ENCODE data around the gene REEP6.
A peak's percentile ranks its signal among the peaks of the same experiment; 100 is the strongest.
"Not testable (repeated sequence)": the region's sequence is repeated elsewhere in the genome, so short reads cannot be mapped to it uniquely, and the experiment has no call there.

Gene REEP6

DNA sequence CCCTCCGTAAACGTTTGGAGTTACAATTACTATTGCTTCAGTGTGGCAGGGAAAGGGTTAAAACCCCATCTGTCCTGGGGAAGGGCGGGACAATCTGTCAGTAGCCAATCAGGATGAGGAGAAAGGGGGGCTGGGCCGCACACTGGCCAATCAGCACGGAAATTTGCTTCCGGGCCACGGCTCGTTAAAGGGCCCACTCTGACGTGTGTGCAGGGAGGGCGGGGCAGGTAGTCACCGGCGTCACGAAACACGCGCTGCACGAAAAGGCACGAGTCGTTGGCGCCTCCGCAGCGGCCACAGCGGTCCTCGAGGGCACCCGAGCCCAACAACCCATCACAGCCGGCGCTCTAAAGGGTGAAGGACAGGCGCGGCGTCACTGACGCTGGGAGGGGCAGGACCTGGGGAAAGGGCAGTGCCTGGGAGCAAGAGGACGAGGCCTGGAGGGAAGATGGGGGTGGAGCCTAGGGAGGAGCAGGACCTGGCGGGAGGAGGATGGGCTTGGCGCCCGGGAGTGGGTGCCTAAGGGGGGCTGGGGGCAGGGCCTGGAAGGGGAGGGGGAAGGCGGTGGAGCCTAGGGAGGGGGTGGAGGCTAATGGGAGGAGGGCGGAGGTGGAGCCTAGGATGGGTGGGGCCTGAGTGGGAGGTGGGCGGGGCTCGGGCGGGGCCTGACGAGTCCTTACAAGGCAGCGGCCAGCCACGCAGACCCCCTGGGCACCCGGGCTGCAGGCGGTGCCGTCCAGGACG, 17.0 kb downstream of the REEP6 start:
- peak; percentile 74 to 86 for DNase-seq (ENCODE audit: low read depth in 2 of 2)

DNA sequence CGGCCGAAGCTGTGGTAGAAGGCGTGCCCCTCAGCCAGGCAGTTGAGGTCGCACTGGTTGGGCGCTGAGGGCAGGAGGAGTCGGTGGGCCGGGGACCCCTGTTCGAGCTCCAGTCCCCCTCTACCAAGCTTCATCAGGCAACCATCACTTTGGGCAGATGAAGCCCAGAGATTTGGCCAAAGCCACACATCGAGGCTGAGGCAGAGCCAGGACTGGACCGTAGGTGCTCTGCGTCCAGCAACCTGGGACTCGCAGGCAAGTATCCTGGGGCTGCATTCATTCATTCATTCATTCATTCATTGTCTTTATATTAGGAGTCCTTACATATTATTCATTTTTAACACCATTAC, 17.5 kb downstream of the REEP6 start:
- DNase-seq (ENCODE audit: low read depth in 2 of 2), result no peak

DNA sequence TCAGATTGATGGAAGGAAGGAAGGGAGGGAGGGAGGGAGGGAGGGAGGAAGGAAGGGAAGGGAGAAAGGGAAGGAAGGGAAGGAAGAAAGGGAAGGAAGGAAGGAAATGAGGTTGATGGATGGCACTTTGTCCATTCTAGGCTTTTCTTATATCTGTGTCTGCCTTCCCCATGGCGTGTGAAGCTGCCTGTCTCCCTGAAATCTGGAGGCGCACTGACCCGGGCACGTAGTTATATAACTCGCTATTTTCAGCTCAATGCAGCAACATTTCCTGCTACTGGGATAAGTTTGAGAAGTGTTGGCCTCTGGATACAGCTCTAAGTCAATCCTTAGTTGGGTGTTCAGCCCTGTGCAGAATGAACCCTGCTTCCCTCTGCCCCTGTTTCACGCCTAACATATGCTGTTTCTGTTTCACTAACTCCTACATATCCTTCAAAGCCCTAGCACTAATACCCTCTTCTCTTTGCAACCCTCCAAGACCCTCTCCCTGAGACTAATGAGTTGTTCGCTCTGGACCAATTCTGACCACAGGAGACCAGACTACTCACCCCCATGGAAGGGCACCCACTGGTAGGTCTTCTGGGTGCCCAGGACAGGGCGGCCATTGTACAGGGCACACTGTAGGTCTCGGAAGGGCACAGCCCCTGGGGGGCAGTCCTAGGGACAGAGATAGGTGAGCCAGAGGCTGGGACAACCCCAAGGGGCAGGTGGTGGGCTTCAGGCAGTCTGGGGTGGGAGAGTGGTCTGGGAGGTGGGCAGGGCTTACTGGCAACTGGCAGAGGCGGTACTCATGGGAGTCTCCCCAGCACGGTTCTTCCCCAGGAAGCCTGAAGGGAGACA, 18.8 kb downstream of the REEP6 start:
- no peak for DNase-seq (ENCODE audit: low read depth in 2 of 2)

DNA sequence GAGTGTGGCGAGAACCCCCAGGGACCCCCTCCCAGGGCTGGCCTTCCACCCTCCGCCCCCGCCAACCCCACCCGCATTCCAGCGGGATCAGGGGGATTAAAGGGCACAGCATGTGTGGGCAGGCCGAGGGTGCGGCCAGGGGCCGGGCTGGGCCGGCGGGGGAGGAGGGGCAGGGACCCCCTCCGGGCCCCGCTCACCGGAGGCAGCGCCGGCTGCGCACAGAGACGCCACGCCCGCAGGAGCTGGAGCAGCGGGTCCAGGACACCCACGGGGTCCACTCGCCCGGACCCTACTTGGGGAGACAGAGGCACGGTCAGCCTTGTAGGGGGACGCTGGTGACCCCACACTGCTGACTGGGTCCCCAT, 19.4 kb downstream of the REEP6 start:
- DNase-seq (ENCODE audit: low read depth in 2 of 2), result no peak

DNA sequence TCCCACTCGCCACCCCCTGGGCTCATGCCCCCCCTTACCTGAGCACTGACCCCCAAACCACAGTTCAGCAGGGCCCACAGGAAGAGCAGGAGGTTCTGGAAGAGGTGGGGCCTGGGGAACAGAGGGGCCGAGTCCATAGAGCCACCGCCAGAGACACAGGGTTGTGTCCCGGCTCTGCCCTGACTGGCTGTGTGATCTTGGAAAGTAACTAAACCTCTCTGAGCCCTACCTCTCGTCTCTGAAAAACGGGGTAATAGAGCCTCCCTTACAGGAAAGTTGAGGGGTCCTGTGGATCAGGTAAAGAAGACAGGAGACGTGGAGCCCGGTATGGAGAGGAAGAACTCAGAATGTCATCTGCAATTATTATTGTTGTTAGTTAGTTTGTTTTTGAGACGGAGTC, 19.8 kb downstream of the REEP6 start:
- no peak for DNase-seq (ENCODE audit: low read depth in 2 of 2)

DNA sequence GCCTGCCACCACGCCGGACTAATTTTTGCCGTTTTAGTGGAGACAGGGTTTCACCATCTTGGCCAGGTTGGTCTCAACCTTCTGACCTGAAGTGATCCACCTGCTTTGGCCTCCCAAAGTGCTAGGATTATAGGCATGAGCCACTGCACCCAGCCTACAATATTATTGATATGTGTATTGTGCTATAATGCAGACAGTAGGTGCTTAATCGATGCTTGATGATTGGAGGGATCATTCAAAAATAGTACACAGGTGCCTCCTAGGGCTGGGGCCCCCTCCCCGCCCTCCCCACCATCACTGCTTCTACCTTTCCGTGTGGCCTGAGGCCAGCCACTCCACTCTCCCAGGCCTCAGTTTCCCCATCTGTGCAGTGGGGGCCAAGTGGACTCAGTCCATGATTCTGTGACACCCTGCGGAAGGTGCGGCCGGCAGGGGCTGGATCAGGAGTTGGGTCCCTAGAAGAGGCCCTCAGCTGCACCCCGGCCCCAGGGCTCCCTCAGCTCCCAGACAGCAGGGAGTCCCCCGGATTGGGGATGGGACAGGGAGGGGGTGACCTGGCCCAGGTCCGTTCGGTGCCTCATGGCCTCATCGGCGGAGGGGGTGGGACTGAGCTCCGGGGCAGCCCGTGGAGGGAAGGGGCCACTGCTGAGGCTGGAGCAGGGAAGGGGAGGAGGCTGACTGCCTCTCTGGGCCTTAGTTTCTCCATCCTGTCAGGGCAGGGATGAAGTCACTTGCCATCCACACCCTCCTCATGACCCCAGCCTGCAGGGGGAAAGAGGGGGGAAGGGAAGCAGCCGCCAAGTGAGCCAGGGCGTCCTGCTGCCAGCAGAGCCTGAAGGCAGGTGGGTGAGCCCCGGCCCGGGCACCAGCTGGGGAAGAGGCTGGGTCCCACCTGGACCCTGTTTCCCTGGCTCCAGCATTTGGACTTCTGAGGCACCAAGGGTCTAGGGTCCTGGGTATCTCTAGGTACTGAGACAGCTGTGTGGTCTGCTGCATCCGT, 20.6 kb downstream of the REEP6 start:
- no peak for DNase-seq (ENCODE audit: low read depth in 2 of 2)

DNA sequence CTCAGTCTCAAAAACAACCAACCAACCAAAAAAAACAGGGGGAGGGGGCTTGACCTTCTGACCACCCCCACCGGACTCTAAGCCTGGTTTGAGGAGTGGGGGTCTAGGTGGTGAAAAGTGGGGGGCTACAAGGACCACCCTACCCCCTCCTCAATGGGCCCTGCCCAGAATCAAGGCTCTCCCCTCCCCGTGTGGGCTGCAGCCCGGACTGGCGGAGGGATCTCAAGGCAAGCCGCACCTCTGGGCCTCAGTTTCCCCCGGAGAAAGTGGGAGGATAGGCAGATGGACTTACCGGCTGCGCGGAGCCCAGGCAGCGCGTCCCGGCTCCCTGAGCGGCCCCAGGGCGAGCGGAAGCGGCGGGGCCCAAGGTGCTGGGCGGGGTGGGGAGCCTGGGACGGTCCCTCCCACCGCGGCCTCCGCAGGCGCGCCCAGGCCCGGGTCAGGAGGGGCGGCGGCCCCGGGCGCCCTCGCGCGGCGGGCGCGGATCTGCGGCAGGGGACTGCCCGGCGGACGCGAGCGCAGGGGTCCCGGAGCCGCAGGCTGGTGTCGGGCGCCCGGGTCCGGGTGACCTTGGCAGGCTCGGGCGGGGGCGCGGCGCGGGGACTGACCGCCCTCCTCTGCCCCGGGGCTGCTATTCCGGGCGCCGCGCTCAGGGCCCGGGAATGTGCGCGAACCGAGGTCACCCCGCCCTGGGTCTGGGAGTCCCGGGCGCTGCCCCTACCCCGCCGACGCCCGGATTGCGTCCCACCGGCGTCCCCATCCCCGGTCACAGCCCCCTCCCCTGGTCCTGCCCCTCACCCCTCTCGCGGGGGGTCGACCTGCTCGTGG, 21.9 kb downstream of the REEP6 start, which contains the start of gene ADAMTSL5:
Gene ADAMTSL5 (minus strand): TSS at position 349 of the 828 bp plus-strand sequence. CDS start 2,076 bp downstream, outside the sequence.
- DNase-seq (ENCODE audit: low read depth in 2 of 2), result peak in 1 of 2 donors; percentile 18

DNA sequence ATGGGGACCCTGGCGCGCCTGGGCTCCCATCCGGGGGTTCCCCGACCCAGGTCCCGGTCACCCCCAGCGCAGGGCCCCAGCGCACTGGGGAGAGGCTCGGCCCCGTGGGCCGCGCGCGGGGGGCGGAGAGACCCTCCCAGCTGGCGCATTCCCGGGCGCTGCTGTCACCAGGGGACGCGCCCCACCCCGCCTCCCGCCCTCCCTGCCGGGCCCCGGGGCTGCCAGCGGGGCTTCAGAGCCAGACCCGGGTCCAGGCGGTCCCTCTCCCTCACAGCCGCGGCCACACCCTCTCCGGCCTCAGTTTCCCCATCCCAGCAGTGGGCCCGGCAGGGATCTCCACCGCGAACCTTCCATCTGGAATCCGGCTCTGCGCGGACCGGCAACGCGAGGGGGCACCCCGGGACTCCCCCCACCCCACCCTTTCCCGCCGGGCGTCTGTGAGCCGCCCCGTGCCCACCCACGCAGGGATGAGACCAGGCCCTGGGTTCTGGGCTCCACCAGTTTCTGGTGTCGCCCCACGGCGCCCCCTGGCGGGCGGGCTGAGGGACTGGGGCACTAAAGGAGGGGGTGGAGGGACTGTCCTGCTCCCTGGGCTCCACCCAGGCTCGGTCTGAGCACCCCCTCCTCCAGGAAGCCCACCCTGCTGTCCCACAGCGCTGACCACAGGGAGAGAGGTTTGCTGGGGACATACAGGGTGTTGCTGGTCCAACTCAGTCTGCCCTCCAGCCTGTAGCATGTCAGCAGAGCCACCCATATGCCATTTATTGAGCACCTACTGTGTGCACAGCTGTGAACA, 22.7 kb downstream of the REEP6 start:
- DNase-seq (ENCODE audit: low read depth in 2 of 2), result peak; percentile 42 to 43

DNA sequence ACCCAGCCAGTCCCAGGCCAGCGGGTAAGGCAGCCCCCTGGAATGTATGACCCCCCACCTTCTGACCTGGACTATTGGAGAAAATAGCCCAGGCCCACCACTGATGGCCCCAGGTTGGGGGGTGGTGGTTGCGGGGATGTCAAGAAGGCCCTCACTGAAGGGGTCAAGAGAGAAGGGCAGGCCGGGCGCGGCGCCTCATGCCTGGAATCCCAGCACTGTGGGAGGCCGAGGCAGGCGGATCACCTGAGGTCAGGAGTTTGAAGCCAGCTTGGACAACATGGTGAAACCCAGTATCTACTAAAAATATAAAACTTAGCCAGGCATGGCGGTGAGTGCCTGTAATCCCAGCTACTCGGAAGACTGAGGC, 23.3 kb downstream of the REEP6 start:
- DNase-seq (ENCODE audit: low read depth in 2 of 2), result no peak

DNA sequence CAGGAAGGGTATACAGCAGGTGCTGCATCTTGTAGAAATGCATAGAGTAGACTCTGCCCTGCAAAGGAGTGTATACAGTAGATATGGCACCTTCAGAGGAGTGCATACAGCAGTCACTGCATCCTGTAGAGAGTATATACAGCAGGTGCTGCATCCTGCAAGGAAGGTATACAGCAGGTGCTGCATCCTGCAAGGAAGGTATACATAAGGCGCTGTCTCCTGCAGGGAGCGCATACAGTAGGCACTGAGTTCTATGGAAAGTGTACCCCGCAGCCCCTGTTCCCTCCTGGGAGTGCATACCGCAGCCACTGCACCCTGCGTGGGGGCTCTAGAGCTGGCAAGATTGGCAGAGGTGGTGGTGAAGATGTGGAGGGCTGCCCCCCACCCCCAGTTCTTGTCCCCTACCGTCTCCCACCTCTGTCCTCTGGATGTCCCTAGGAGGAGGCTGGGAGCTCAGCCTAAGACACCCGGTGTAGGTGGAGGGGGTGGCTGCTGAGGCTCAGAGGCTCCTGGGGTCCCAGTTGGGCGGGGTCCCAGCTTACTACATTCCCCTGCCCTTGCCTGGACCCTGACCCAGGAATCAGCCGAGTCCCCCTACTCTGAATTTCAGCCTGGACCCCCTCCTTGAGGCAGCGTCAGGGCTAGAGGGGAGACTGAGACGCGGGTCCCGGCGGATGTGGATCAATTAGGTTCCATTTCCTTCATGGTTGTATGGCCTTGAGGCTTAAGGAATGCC, 24.2 kb downstream of the REEP6 start:
- DNase-seq (ENCODE audit: low read depth in 2 of 2), result no peak

DNA sequence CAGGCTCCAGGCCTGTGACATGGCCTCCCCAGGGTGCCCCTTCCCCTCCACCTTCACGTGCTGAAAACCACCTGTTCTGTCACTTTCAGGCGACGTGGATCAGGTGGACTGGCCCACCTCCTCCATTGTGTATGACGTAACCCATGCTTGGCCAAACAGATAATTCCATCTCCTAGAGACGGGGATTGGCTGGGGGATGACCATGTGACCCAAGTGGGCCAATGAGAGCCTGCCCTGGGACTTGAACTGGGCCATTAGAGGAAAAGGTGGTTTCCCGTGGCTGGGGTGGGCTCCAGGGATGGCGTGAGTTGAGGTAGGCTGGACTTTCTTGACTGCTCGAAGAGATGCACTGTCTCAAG, 25.4 kb downstream of the REEP6 start:
- DNase-seq (ENCODE audit: low read depth in 2 of 2), result no peak

DNA sequence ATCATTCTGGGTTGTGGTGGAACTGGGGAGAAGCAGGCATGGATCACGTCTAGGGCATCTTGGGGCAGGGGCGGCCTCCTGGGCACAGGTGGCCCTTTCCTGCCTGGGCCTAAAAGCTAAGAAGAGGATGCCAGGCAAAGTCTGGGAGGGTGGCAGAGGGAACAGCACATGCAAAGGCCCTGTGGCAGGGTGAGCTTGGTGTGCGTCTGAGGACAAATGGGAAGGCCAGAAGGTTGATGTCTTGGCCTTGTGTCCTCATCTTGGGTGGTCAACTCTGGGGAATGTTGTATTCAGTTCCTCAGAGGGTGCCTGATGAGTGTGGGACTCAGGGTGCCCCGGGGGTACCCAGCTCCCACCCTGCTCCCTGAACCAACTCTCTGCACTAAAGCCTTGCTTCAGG, 27.5 kb downstream of the REEP6 start:
- DNase-seq (ENCODE audit: low read depth in 2 of 2), result no peak

DNA sequence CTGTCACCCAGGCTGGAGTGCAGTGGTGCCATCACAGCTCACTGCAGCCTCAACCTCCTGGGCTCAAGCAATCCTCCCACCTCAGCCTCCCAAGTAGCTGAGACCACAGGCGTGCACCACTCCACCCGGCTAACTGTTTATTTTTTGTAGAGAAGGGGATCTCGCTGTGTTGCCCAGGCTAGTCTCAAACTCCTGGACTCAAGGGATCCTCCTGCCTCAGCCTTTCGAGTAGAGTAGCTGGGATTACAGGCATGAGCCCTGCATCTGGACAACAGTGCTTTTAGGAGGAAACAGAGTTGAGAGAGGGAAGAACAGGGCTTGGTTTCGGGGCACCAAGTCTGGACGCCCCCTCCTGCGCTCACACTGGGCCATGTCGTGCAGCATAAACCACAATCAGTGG, 28.8 kb downstream of the REEP6 start:
- not testable (repeated sequence) for DNase-seq (ENCODE audit: low read depth in 2 of 2)

DNA sequence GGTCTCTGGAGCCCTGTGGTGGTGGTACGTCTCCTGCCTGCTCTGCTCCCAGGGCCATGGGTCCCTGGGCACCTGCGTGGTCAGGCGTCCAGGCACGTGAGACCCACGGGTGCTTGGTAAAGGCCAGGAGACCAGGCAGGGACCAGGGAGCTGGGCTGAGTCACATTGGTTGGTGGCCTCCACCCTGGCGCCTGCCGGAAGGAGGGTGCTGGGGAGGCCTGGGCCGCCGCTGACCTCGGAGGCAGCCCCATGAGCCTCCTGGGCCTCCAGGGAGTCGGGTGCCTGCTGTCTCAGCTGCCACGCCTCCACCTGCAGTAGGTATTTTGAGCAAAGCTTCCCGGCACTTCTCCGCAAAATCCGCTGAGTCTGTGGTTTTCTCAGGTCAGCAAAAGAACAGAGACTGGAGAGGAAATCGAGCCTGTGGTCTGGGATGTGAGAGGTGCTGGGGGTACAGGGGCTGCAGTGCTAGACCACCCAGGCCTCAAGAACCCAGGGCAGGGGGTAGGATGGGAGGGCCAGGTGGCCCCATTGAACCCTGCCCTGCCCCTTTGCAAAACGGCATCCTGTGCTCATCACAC, 29.3 kb downstream of the REEP6 start:
- DNase-seq (ENCODE audit: low read depth in 2 of 2), result no peak

DNA sequence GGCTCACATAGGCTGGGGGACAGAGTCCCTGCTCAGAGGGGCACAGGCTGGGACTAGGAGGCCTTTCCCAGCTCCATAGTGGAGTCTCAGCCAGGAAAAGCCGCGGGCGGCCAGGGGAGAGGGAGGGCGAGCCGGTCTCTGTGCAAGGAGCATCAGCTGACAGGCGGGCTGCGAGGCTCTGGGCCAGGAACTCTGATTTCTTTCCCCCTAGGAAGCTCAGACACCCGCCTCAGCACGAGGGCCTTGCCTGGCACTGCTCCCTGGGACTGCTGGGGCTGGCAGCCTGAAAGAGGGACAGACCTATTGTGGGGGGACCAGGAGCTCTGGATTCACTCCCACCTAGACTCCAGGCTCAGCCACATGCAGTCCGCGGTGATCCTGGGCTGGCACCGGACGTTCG, 30.7 kb downstream of the REEP6 start:
- no peak for DNase-seq (ENCODE audit: low read depth in 2 of 2)

DNA sequence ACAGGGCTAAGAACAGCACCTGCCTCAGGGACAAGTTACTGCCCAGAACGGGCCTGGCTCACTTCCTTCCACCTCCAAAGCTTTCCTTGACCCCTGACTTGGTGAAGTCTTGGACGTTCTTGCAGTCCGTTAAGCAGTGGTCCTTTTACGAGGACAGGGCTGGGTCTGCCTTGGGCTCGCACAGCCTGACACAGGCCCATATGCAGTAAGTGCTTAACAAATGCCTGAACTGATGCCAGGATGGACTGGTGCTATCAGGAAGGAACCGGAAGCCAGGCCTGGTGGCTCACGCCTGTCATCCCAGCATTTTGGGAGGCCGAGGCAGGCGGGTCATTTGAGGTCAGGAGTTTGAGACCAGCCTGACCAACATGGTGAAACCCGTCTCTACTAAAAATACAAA, 31.1 kb downstream of the REEP6 start:
- no peak for DNase-seq (ENCODE audit: low read depth in 2 of 2)

DNA sequence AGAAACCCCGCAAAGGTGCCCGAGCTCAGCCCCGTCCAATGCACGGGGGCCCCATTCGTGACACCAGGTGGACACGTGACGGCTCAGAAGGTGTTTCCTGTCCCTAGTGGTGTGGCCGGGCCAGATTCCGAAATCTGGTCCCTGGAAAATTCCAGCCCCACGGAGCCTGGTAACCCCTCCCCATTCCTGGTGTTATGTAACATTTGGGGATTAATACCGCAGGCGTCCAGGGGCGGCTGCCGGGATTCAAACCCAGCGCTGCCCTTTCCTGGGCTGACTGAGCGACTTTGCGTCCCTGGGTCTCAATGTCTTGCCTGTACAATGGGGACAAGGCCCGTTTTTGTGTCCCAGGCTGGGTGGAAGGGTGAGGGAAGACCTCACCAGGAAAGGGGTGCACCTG, 31.9 kb downstream of the REEP6 start:
- no peak for DNase-seq (ENCODE audit: low read depth in 2 of 2)

DNA sequence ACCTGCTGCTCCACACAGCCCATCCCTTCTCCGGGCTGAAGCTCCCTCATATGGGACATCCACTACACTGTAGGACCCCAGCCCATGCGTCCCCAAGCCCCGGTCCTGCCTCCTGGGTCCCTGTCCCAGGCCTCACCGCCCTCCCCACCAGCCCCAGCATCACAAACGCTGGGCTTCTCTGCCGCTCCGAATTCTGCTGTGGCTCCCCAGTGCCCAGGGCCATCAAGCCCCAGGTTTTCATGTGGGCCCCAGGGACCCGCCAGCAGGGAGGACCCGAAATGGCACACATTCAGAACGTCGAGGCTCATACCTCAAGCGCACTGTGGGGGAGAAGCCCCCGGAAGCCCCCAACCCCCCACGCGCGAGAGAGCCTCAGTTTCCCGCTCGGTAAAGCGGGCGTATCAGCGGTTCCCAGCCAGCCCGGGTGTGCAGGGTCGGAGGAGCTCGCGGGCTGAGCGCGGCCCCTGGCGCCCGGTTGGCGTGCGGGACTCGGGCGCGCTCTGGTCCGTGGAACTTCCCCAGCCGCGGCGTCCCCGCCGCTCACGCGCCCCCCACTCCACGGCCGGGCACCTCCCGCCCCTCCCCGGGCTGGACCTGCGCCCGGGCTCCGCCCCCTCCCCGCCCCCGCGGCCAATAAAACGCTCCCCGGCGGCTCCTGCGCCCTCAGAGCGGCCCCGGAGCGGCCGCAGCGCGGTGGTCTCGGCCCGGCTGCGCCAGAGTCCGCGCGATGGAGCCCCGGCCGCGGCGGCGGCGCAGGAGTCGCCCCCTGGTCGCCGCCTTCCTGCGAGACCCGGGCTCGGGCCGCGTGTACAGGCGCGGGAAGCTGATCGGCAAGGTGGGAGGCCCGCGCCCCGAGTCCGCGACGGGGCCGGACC, 32.7 kb downstream of the REEP6 start, which contains the start of gene PLK5:
Gene PLK5 (plus strand): TSS at position 666 of the 875 bp plus-strand sequence. CDS start 2,920 bp downstream, outside the sequence.
- no peak for DNase-seq (ENCODE audit: low read depth in 2 of 2)
